PC-3 (cell line): Measurements from ENCODE around the gene PTF1A.

ENCODE experiments used
- CTCF ChIP-seq: fragments of 300-600 bp; sonication (generic); conservative IDR thresholded peaks from 2 replicates; pipeline ENCODE4 v1.5.1; 2017; ENCODE audit warnings: antibody characterized with exemption, low read depth, mild to moderate bottlenecking, low read length
- EZH2 ChIP-seq: fragments of 300-600 bp; sonication (generic); IDR thresholded peaks from one replicate; pipeline ENCODE4 v1.6.1; 2017; ENCODE audit warnings: antibody characterized with exemption, mild to moderate bottlenecking, low read length; ENCODE audit not compliant: unreplicated experiment
- EZH2phosphoT487 ChIP-seq: fragments of 300-600 bp; sonication (generic); IDR thresholded peaks from 2 replicates; pipeline ENCODE4 v1.6.1; 2018; ENCODE audit warnings: mild to moderate bottlenecking, antibody characterized with exemption, low read length, borderline replicate concordance

- TF ChIP-seq CTCF (no peak), EZH2 (no peak), EZH2phosphoT487 (no peak)
Observed at GRCh38 chr10:23191764-23192711, at the start of gene PTF1A.
